GM18517 (cell line): ENCODE results near the gene SOX2.

Experiments used
- ATAC-seq: cut with Tn5 transposase; IDR thresholded peaks from one replicate; pipeline ENCODE4 v1.9.1; 2021; ENCODE audit warnings: mild to moderate bottlenecking, moderate library complexity; ENCODE audit not compliant: unreplicated experiment

Gene SOX2

GRCh38 chr3:181704421-181705085 is 7.2 kb upstream of the SOX2 start:
- ATAC-seq: no peak

- ATAC-seq: no peak
These were observed 6.6 kb upstream of the SOX2 start for GRCh38 chr3:181705086-181705480.

- no peak for ATAC-seq
These were observed 3.7 kb upstream of the SOX2 start for GRCh38 chr3:181707980-181708379.

- ATAC-seq: peak; percentile 43
These were observed 2.0 kb upstream of the SOX2 start for GRCh38 chr3:181709537-181710279.

GRCh38 chr3:181710345-181711291 is 1.1 kb upstream of the SOX2 start:
- ATAC-seq: no peak

GRCh38 chr3:181712226-181712552 is 464 bp downstream of the SOX2 start:
- ATAC-seq: no peak

GRCh38 chr3:181712553-181713279 is 991 bp downstream of the SOX2 start:
- no peak for ATAC-seq

GRCh38 chr3:181713280-181713647 is 1.5 kb downstream of the SOX2 start:
- ATAC-seq: no peak

GRCh38 chr3:181713676-181714612 is 2.2 kb downstream of the SOX2 start:
- ATAC-seq: no peak

GRCh38 chr3:181715571-181716340 is 4.0 kb downstream of the SOX2 start:
- no peak for ATAC-seq

GRCh38 chr3:181716966-181717365 is 5.2 kb downstream of the SOX2 start:
- no peak for ATAC-seq

GRCh38 chr3:181717549-181718171 is 5.9 kb downstream of the SOX2 start:
- no peak for ATAC-seq

GRCh38 chr3:181718369-181718768 is 6.6 kb downstream of the SOX2 start:
- no peak for ATAC-seq

- no peak for ATAC-seq
These were observed 7.5 kb downstream of the SOX2 start for GRCh38 chr3:181718987-181719911.

GRCh38 chr3:181719991-181720680 is 8.4 kb downstream of the SOX2 start:
- no peak for ATAC-seq

- no peak for ATAC-seq
These were observed 9.5 kb downstream of the SOX2 start for GRCh38 chr3:181721046-181721875.
